Stimulated activated naive CD4-positive, alpha-beta T cell treated with Interleukin-2 at 50 U/mL for 16 hours (primary cell): ENCODE results near the gene SLC45A3.

Experiments
- DNase-seq: peaks from one replicate; lab custom pipeline; 2025; lab: John Stamatoyannopoulos, UW

Gene SLC45A3

DNA sequence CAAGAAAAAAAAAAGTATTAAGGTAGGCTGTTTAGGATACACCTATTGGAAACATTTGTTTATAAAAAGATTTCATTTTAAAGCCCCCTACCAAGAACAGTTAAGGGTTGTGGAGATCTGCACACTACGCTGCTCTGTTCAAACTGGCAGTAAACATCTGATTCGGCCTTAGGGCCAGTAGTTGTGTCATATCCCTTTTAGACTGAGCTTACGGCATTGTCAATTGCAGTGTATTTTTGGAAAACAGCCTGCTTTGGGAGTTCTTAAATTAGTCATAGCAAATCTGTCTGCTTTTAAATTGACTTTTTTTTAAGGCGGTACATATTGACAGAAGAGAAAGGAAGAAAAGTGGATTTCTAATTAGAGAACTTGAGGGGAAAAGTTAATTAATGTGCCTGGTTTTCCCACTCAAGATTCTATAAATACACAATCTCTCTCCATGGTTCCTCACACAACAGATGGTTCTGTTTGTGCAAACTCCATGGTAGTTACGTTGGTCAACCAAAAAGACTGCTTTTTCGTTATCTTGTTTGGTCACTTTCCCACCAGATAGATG lies 46.8 kb downstream of the SLC45A3 start:
- no peak for DNase-seq

DNA sequence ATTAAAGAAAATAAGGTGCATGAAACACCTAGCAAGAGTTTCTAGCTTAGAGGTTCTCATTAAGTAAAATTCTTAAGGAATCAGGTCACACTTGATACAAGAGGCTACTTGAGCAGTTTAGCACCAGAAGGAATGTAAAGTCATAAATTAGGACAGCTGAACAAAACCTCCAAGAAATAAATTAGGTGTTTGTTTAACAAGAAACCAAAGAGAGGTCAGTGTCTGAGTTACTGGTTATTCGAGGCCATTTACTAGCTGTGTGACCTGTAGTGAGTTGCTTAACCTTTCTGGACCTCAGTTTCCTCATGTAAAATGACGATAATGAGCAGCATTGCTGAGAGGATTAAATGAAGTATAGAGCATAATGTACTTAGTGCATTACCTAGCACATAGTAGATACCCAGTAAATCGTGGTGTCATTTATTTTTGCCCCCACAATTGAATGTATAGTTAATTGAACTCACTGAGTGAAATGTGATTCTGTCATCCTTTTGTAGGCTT lies 47.6 kb downstream of the SLC45A3 start:
- no peak for DNase-seq

DNA sequence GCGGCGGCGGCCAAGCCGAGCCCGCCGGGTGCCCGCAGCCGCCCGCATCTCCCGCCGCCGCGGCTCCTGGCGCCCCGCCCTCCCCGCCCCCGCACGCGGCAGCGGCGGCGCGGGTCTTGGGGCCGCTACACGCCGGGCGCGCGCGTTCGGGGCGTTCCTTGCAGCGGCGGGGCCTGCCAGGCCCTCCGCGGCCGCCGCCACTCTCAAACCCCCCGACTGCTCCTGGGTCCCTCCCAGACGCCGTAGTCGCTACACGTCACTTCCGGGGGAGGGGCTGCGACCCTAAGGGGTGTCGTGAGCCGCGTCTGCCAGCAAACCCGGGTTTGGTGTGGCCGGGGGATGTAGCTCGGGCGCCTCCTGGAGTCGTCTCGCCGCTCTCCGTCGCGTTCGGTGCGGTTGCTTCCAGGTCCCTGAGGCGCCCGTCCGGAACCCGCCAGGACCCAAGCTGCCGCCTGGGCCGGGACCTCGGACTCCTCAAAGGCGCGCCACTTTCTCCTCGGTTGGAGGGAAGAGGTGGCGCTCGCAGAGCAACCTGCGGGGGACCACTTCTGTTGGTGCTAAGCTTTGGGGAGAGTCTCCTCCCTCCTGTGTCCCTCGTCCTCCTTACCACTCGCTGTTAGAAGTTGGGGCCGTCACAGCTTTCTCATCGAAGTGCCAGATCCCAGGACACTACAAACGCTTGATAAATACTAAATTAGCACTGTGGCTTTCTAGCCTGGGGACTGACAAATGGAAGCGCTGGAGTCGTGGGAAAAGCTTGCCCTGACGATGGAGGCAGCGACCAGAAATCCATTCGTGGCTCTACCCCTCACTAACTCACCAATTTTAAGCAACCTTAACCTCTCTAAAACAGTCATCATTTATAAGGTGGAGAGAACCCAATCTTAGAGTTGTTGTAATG lies 48.3 kb downstream of the SLC45A3 start, which contains the start of gene ELK4:
Gene ELK4 (minus strand): TSS at position 244 of the 901 bp plus-strand sequence. CDS start 8,129 bp downstream, outside the sequence.
- DNase-seq, result peak; percentile 99

DNA sequence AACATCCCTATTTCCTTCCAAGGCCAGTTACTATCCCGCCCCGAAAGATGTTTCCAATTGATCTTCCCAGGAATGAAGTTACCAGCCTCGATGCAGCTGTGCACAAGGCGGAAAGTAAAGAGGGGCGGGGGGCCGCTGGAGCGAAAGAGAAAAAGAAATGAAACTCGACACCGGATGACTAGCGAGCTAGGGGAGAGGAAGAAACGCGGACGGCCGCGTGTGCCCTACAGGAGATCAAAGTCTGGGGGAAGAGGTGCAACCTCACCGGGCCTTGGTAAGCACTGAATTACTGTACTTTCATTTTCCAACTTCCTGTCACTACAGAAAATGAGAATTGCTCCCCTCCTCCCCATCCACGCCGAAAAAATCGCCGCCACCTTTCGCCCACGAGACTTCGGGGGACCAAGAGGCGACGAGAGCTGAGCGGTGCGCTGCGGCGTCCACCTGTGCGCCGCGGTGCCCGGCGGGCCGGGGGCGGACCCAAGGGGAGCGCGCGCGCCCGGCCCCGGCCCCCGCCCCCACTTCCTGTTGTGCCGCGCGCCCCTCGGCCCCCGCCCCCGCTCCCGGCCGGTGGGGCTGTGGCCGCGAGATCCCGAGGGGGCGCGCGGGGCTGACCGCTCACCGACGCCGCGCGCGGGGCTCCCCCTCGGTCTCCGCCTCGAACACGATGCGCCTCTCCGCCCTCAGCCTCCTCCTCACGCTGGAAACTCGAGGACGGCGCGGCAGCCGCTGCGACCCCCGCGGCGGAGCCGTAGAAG lies 49.1 kb downstream of the SLC45A3 start:
- peak; percentile 85 for DNase-seq

DNA sequence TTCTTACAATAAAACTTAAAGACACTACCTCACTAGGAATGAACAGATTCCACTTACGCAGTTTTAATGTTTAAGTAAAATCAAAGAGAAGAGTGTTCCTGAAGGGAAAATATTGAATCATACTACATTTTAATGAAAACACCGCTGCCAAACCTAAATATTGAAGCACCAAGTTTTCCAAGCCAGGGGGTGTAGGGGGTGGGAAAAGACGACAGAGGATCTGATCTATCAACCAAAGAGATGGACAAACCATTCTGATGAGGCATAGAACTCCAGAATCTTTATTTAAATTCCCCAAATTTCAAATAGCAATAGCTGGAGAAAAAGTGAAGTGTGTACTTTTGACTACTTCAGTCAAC lies 49.7 kb downstream of the SLC45A3 start:
- no peak for DNase-seq

DNA sequence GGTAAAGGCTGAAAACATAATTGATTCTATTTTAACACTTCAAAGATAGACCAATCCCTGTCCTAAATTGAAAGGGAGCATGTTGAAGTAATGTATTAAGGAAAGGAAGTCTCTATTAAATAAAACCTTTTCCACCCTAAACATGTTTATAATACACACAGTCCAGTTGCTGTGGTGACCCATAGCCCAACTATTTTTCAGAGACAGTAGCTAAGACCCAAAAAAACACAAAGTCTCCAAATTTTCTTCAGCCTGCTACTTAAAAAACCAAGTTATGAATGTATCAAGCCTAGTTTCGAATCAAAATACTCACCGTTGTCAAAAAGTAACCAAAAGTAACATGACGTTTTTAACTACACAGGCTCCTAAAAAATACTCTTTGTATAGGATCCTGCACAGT lies 50.1 kb downstream of the SLC45A3 start:
- no peak for DNase-seq

DNA sequence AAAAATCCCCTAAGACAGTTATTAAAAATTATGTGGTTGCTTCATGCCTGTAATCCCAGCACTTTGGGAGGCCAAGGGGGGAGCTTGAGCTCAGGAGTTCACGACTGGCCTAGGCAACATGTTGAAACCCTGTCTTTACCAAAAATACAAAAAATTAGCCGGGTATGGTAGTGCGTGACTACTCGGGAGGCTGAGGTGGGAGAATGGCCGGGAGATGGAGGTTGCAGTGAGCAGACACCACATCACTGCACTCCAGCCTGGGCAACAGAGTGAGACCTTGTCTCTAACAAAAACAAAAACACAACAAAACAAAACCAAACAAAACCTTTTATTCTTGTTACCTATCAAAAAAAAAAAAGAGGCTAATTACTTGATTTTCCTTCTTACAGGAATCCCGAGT lies 50.6 kb downstream of the SLC45A3 start:
- DNase-seq, result no peak

DNA sequence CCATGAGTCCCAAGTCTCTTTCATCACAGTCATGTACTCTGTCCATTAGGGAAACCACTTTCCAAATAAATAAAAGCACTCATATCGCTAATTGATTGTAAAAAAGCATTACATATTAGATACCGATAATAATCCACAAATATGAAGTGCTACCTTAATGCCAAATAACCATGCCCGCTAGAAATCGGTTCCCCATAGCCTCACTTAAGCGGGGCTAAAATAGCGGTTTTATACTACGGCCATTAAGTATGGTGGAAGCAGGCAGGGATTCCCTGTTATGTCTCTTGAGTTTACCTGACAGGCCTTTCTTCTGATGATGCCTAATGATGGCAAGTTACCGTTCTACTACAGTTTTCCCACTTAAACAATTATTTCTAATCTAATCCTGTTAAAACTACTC lies 52.4 kb downstream of the SLC45A3 start:
- no peak for DNase-seq

DNA sequence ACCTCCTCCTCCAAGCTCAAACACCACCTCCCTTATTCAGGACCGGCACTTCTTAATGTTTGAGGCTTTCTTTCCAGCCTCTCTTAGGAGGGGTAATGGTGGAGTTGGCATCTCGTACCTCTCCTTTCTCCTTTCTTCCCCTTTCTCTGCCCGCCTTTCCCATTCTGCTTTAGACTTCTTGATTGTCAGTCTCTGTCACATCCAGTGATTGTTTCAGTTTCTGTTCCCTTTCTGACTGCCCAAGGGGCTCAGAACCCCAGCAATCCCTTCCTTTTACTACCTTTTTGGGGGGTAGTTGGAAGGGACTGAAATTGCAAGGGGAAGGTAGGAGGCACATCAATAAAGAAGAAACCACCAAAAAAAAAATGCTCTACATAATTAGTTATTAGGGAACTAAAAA lies 54.1 kb downstream of the SLC45A3 start:
- no peak for DNase-seq

DNA sequence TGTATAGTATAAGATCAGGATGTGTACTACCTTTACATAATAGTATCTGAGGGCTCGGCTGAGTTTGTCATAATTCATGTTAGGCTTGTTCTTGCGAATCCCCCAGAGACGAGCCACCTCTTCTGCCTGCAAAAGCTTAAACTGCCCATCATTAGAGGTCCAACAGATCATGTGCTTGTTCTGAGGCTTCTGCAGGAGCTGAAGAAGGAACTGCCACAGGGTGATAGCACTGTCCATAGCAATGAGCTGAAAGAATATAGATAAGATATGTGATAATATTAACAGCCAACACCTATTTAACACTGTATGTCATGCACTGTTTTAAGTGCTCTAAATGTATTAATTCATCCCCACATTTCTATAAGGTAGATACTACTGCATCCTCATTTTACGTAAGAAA lies 56.7 kb downstream of the SLC45A3 start:
- DNase-seq, result no peak

DNA sequence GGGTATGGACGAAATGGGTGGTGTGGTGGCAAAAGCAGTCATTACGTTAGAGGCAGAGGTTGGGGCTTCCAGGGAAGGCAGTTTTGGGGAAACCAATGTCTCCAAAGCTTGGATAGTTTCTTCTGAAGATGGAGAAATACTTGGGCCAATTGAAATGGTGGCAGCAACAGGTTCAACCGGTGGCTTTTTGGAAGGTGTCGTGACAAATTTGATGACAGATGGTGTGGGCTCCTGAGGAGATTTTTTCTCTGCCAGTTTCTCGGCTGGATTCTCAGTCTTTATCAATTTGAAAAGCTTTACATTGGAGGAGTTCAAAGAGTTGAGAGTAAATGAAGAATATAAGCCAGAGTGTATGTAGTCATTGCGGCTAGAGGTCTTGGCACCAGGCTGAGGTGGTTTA lies 60.0 kb downstream of the SLC45A3 start:
- no peak for DNase-seq

DNA sequence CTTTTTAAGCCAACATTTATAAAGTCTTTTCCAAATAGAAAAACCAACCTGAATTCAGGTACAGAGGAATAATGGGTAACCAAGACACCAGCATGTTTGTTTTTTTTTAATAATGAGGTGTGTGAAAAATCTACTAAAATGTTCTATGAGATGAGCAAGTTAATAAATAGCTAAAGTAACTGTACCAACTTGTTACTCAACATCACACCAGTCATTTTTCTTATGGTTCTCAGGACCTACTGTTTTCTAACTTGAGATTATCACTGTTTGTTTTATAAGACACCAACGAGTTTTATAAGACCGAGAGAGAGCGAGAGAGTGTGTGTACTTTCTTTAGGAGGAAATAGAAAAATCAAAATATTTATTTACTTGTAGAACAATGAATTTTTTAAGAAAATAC lies 60.9 kb downstream of the SLC45A3 start:
- DNase-seq, result no peak

DNA sequence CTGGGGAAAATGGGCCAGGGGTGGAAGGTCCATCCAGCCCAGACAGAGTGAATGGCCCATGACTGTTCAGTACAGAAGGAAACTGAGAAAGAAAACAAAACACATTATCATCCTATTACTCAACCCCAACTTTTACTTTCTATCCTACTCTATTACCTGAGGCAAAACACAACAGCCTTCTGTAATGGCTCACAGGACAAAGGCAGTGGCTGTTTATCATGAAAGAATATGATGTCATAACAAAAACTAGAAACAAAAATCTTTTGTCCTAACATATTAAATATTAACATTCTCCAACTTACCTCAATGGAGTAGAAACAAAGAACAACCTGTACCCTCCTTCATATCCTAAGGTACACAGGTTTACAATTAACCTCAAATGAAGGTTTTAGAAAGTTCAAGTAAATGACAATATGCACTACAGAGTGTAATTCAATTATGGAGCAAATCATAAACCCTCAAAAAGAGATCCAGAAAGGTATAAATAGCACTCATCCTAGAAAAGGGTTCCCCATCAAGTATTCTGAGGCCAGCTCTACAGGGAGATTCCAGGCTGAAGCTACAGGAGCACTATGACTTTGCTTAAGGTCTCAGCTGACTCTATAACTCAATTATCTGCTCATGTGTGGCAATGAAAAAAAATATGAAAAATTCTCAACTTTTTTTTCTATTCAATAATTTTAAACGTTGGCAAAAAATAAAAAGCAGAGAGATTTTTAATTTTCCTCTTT lies 63.6 kb downstream of the SLC45A3 start:
- DNase-seq, result no peak

DNA sequence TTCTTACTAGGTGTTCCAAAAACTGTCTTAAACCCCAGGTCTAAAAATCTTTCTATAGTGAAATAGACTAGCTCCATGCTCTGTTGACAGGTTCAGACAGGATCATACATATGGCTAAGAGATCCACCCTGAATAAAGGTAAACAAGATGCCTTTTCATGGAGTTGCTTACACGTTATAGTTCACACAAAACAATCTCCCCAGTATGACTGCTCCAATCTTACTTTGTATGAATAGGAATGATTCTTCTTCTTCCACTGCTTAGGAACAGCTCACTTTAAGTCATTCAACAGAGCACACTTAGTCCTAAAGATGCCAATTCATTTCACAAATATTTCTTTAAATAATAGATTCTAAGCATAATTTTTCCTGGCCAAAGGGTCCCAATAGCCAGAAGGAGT lies 64.5 kb downstream of the SLC45A3 start:
- DNase-seq, result no peak

DNA sequence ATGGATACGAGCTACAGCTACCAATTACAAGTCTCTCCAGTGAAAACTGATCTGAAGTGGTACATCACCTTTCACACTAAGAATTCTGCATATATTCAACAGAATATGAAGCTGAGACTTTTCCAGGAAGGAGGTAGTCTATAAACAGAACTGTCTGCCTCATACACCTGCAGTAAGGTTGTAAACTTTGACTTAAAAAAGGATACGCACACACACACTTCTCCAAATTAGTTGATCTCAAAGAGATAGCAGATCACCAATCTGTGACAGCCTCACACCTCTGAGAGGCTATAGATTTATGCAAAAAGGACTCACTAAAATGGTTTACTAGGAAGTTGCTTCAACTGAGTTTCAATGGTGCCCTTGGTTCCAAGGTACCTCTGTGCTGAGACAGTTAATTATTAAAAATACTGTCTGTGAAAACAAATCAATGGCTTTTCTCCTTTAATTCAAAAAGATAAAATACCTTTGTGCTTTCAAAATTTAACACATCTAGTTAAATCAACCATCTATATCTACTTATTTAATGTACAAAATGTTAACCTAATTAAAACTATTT lies 66.4 kb downstream of the SLC45A3 start:
- DNase-seq, result no peak

DNA sequence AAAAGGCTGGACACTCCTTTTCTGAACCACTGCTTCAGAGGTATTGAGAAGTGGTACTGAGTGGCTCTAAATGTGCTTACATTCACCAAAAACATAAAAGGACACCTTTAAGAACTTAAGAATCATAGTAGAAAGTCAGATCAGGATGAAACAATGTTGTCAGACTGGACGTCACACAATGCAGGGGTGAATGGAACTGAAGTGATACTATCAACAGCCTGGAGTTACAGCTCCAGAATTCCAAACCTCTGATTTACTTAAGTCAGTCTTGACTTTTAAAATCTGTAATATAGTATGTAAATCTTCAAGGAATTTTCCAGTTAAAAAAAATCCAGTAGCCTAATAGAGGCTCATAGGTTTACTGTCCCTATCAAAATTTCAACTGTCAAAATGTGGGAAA lies 67.8 kb downstream of the SLC45A3 start:
- DNase-seq, result no peak

DNA sequence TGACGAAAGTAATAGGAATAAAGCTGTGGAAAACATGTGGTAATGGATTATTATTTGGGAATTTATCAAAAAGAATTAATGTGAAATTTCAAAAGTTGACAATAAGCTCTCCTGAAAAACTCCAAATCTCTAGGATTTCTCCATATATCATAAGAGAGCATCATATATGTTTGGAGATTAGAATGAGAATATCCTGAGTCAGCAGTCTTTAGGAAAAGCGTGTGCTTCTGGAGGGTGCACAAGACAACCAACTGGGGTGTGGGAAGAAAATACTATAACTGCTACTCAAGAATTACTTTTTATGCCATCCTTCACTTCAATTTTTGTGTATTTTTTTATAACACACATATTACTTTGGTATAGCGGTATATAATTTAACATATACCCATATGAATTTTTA lies 68.2 kb downstream of the SLC45A3 start:
- DNase-seq, result no peak

DNA sequence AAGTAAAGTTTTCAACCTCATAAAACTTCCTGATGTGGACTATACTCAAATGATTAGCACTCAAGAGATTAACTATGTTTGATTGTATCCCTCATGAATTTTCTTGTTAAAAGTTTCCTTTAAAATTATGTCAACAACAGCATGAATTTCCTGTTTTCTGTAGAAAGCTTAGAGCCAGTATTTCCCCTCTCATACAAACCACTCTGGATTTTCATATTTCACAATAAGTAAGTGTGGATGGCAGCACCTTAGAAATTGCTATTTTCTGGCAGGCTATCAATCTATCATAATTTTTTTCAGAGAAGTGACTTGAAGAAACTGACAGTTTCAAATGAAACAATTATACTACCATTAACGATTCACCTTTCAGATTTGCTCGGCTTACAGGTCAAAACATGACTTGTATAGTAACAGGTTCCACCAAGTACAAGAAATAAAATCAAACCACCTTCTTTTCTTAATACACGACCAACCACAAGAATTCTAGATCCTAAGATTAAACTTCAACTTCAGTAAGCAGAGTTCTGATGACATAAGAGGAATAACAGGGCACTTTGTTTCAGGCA lies 69.3 kb downstream of the SLC45A3 start:
- no peak for DNase-seq

DNA sequence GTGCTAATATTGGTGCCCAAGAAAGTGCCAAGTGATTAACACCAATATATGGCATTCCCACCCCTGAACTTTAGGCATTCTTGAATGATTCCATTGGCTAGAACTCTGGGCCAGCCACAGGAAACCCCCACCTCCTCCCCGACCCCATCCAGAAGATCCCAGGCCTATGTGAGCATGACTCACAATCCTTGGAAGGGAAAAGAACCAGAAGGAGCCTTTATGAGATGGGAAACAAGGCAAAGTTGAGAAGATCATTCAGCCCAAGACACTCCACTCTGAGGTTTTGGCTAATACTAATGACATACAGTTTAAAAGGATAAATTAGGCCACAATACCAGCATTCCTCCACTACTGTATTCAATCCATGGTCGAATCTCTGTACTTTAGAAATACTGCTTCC lies 70.3 kb downstream of the SLC45A3 start:
- DNase-seq, result no peak
